ENCODE measurements around the gene IAPP.
"Not testable (repeated sequence)": the region's sequence is repeated elsewhere in the genome, so short reads cannot be mapped to it uniquely, and the experiment has no call there.

Gene IAPP

GRCh38 chr12:21353948-21354347, 18.8 kb upstream of the IAPP start:
- ChIA-PET POLR2A (no interaction called here), CTCF (no interaction called here)
- TF ChIP-seq L3MBTL2 (conservative IDR thresholded peaks at IDR 0.05) (no peak), BHLHE40 (IDR thresholded peaks at IDR 0.05; ENCODE audit: borderline replicate concordance) (no peak), NFRKB (IDR thresholded peaks at IDR 0.05) (no peak), SP1 (IDR thresholded peaks at IDR 0.05) (no peak), ZNF384 (IDR thresholded peaks at IDR 0.05) (no peak)
- no peak for DNase-seq (ENCODE audit: extremely low spot score)

GRCh38 chr12:21354641-21355040, 18.1 kb upstream of the IAPP start:
- CTCF ChIA-PET = no interaction called here
- DNase-seq (ENCODE audit: extremely low spot score) = no peak
- TF ChIP-seq FOXM1 (IDR thresholded peaks at IDR 0.05; ENCODE audit: borderline replicate concordance) = no peak
- TF ChIP-seq CTBP1 (IDR thresholded peaks at IDR 0.05; ENCODE audit: borderline replicate concordance) = no peak
- no peak for TF ChIP-seq ARNT (IDR thresholded peaks at IDR 0.05)
- no peak for TF ChIP-seq SP1 (IDR thresholded peaks at IDR 0.05)
- TF ChIP-seq FOXA1 (IDR thresholded peaks at IDR 0.05) = no peak
- no peak for TF ChIP-seq ZNF384 (IDR thresholded peaks at IDR 0.05)
- TF ChIP-seq FOXK2 (IDR thresholded peaks at IDR 0.05) = no peak
- TF ChIP-seq PKNOX1 (IDR thresholded peaks at IDR 0.05) = no peak
- no peak for TF ChIP-seq HDGF (IDR thresholded peaks at IDR 0.05; ENCODE audit: borderline replicate concordance)
- no peak for TF ChIP-seq BHLHE40 (IDR thresholded peaks at IDR 0.05; ENCODE audit: borderline replicate concordance)
- TF ChIP-seq ELF4 (IDR thresholded peaks at IDR 0.05) = no peak
- no peak for TF ChIP-seq NFRKB (IDR thresholded peaks at IDR 0.05)
- POLR2A ChIA-PET = no interaction called here

GRCh38 chr12:21360632-21361031, 12.1 kb upstream of the IAPP start:
- CTCF ChIA-PET; POLR2A ChIA-PET; DNase-seq (ENCODE audit: extremely low spot score): not testable (repeated sequence)

- DNase-seq (ENCODE audit: extremely low spot score) = no peak
- CTCF ChIA-PET = interaction anchor here (0.6 kb wide), 1 partner anchor 14 kb away, joined by 6 read pairs; no protein-coding TSS in a partner anchor
Observed at GRCh38 chr12:21369141-21369980, 3.3 kb upstream of the IAPP start.

GRCh38 chr12:21370845-21371449, 1.8 kb upstream of the IAPP start:
- TF ChIP-seq FOXA1 (IDR thresholded peaks at IDR 0.05) = no peak
- no peak for TF ChIP-seq TARDBP (IDR thresholded peaks at IDR 0.05)
- TF ChIP-seq BHLHE40 (IDR thresholded peaks at IDR 0.05; ENCODE audit: borderline replicate concordance) = no peak
- no peak for TF ChIP-seq ELF4 (IDR thresholded peaks at IDR 0.05)
- TF ChIP-seq SUZ12 (IDR thresholded peaks at IDR 0.05) = no peak
- TF ChIP-seq LEF1 (IDR thresholded peaks at IDR 0.05; ENCODE audit: borderline replicate concordance) = no peak
- TF ChIP-seq PKNOX1 (IDR thresholded peaks at IDR 0.05) = no peak
- no peak for TF ChIP-seq HDGF (IDR thresholded peaks at IDR 0.05; ENCODE audit: borderline replicate concordance)
- TF ChIP-seq NFRKB (IDR thresholded peaks at IDR 0.05) = no peak
- TF ChIP-seq CTBP1 (IDR thresholded peaks at IDR 0.05; ENCODE audit: borderline replicate concordance) = no peak
- TF ChIP-seq SP1 (IDR thresholded peaks at IDR 0.05) = no peak
- no peak for TF ChIP-seq L3MBTL2 (conservative IDR thresholded peaks at IDR 0.05)
- TF ChIP-seq ZNF384 (IDR thresholded peaks at IDR 0.05) = no peak
- TF ChIP-seq ARNT (IDR thresholded peaks at IDR 0.05) = no peak
- no peak for TF ChIP-seq FOXK2 (IDR thresholded peaks at IDR 0.05)
- TF ChIP-seq FOXM1 (IDR thresholded peaks at IDR 0.05; ENCODE audit: borderline replicate concordance) = no peak
- ChIA-PET CTCF (no interaction called here), POLR2A (no interaction called here)
- DNase-seq (ENCODE audit: extremely low spot score) = no peak

More at GRCh38 chr12:21369141-21369980, 3.3 kb upstream of the IAPP start:
- POLR2A ChIA-PET = no interaction called here
- TF ChIP-seq CTBP1 (IDR thresholded peaks at IDR 0.05; ENCODE audit: borderline replicate concordance) (no peak), ELF4 (IDR thresholded peaks at IDR 0.05) (no peak), BHLHE40 (IDR thresholded peaks at IDR 0.05; ENCODE audit: borderline replicate concordance) (no peak), FOXM1 (IDR thresholded peaks at IDR 0.05; ENCODE audit: borderline replicate concordance) (no peak), FOXA1 (IDR thresholded peaks at IDR 0.05) (no peak), HDGF (IDR thresholded peaks at IDR 0.05; ENCODE audit: borderline replicate concordance) (no peak), SUZ12 (IDR thresholded peaks at IDR 0.05) (no peak), LEF1 (IDR thresholded peaks at IDR 0.05; ENCODE audit: borderline replicate concordance) (no peak), TARDBP (IDR thresholded peaks at IDR 0.05) (no peak), L3MBTL2 (conservative IDR thresholded peaks at IDR 0.05) (no peak), ZNF384 (IDR thresholded peaks at IDR 0.05) (no peak), SP1 (IDR thresholded peaks at IDR 0.05) (no peak), PKNOX1 (IDR thresholded peaks at IDR 0.05) (no peak), ARNT (IDR thresholded peaks at IDR 0.05) (no peak), FOXK2 (IDR thresholded peaks at IDR 0.05) (no peak)

- CTCF ChIA-PET = no interaction called here
- DNase-seq (ENCODE audit: extremely low spot score) = no peak
- POLR2A ChIA-PET = no interaction called here
- TF ChIP-seq FOXA1 (IDR thresholded peaks at IDR 0.05) (no peak), LEF1 (IDR thresholded peaks at IDR 0.05; ENCODE audit: borderline replicate concordance) (no peak), ZNF384 (IDR thresholded peaks at IDR 0.05) (no peak), TARDBP (IDR thresholded peaks at IDR 0.05) (no peak), BHLHE40 (IDR thresholded peaks at IDR 0.05; ENCODE audit: borderline replicate concordance) (no peak), NFRKB (IDR thresholded peaks at IDR 0.05) (no peak), CTBP1 (IDR thresholded peaks at IDR 0.05; ENCODE audit: borderline replicate concordance) (no peak), HDGF (IDR thresholded peaks at IDR 0.05; ENCODE audit: borderline replicate concordance) (no peak), ELF4 (IDR thresholded peaks at IDR 0.05) (no peak), FOXK2 (IDR thresholded peaks at IDR 0.05) (no peak), SUZ12 (IDR thresholded peaks at IDR 0.05) (no peak)
Observed at GRCh38 chr12:21379218-21379617, 6.5 kb downstream of the IAPP start.

- DNase-seq (ENCODE audit: extremely low spot score); POLR2A ChIA-PET; CTCF ChIA-PET: not testable (repeated sequence)
Observed at GRCh38 chr12:21381320-21381719, 8.6 kb downstream of the IAPP start.

Data from HEK293T (cell line).